HepG2 (cell line): Measurements from ENCODE around the gene GDE1. TPM values are rescaled to one million over a fixed set of nuclear protein-coding genes. Genes with fewer than 3 reads are reported as not detected.

Source experiments
- CBFB ChIP-seq: sonication (generic); formaldehyde crosslinking; IDR thresholded peaks from 2 replicates; pipeline ENCODE4 v1.4.0; 2020; ENCODE audit warnings: missing genetic modification reagents
- CEBPZ ChIP-seq: IDR thresholded peaks from 2 replicates; pipeline ENCODE4 v1.6.1; 2012; ENCODE audit warnings: low read length, improper control_type of control experiment
- GATA4 ChIP-seq: sonication (generic); IDR thresholded peaks from 2 replicates; pipeline ENCODE4 v1.6.1; 2016; ENCODE audit warnings: antibody characterized with exemption, low read depth, borderline replicate concordance
- HOXD1 ChIP-seq: sonication (generic); formaldehyde crosslinking; IDR thresholded peaks from 2 replicates; pipeline ENCODE4 v1.5.0; 2020; ENCODE audit warnings: missing genetic modification reagents
- ZNF558 ChIP-seq: sonication (generic); formaldehyde crosslinking; IDR thresholded peaks from 2 replicates; pipeline ENCODE4 v1.9.0; 2022; ENCODE audit warnings: mild to moderate bottlenecking, missing genetic modification reagents, borderline replicate concordance
- ZNF691 ChIP-seq: sonication (generic); formaldehyde crosslinking; IDR thresholded peaks from 2 replicates; pipeline ENCODE4 v1.4.0; 2020; ENCODE audit warnings: missing genetic modification reagents, low read depth, mild to moderate bottlenecking, borderline replicate concordance
- polyA plus RNA-seq, 8 experiments: library from polyadenylated mRNA; depleted of rRNA in 3 of 8; stranded (reverse) in 7 of 8; unstranded in 1 of 8; fragments of >200 nt; fragmentation: Illumina TruSeq in 4 of 8; extraction: Trizol in 4 of 8; gene quantifications; 2 replicates each; pipeline versions ENCODE4 v1.2.1 to v1.2.3, GENCODE V29; 2011 to 2016; ENCODE audit warnings: low read depth in 4 of 8, missing spikeins in 1 of 8, mixed read lengths in 1 of 8; ENCODE audit not compliant: insufficient read depth in 1 of 8
- total RNA-seq, 5 experiments: library from RNA; depleted of rRNA; stranded (reverse); fragments of >200 nt; fragmentation: Illumina TruSeq; extraction: Trizol; gene quantifications; 2 replicates each; pipeline ENCODE4 v1.2.3, GENCODE V29; 2016; ENCODE audit warnings: low read depth in 1 of 5
- TF ChIP-seq, protein P1 (sequence below): sonication (generic); formaldehyde crosslinking; IDR thresholded peaks from 2 replicates; pipeline ENCODE4 v1.4.0; 2020; ENCODE audit warnings: mild to moderate bottlenecking, missing genetic modification reagents
- TF ChIP-seq, protein P2 (sequence below): sonication (generic); formaldehyde crosslinking; IDR thresholded peaks from 2 replicates; pipeline ENCODE4 v1.4.0; 2020; ENCODE audit warnings: mild to moderate bottlenecking, missing genetic modification reagents
- TF ChIP-seq, protein P3 (sequence below): sonication (generic); formaldehyde crosslinking; IDR thresholded peaks from 2 replicates; pipeline ENCODE4 v1.4.0; 2020; ENCODE audit warnings: mild to moderate bottlenecking, missing genetic modification reagents
- TF ChIP-seq, protein P4 (sequence below): sonication (generic); formaldehyde crosslinking; IDR thresholded peaks from 2 replicates; pipeline ENCODE4 v1.4.0; 2020; ENCODE audit warnings: missing genetic modification reagents, mild to moderate bottlenecking, borderline replicate concordance

The GDE1 gene
- total and polyA plus RNA-seq, 2 of the 13 experiments (the other 11 are each of a cell fraction or from before 2014, with no cell fraction given): 35.9 to 59.0 TPM

DNA sequence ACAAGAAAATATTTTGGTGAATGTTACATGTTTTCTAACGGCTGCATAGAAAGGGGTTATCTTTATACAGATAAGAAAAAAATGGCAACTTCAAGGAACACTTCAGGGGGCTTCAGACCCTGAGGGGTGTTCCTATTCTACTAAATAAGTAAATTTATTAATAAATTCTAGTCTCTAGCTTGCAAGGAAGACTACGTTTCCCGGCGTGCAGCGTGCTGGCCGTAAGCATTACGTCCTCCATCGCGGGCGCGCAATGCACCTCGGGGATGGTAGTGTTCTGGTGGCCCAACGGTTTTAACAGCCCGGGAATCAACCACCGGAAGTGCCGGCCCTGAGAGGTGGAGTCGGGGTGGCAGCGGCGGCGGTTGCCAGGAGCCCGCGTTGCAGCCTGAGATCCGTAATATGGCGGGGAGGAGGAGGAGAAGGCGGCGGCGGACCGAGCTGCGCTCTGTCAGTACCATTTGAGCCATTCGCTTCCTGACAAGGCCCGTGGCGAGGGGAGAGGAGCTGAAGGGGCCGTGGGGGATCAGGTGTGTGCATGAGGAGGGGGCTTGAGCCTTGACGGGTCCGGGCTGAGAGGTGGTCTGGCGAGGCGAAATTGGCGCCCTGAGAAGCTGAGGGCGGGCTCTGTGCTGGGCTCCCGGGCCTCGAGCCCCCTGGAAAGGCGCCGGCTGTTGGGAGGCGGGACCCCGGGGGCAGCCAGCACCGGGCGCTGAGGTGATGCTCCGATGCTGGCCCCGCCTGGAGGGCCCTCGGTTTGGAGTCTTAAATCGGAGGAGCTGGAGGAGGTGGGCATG lies 1.9 kb upstream of the GDE1 start, which contains the start of gene CCP110 (continued):
- TF ChIP-seq, protein P1, sequence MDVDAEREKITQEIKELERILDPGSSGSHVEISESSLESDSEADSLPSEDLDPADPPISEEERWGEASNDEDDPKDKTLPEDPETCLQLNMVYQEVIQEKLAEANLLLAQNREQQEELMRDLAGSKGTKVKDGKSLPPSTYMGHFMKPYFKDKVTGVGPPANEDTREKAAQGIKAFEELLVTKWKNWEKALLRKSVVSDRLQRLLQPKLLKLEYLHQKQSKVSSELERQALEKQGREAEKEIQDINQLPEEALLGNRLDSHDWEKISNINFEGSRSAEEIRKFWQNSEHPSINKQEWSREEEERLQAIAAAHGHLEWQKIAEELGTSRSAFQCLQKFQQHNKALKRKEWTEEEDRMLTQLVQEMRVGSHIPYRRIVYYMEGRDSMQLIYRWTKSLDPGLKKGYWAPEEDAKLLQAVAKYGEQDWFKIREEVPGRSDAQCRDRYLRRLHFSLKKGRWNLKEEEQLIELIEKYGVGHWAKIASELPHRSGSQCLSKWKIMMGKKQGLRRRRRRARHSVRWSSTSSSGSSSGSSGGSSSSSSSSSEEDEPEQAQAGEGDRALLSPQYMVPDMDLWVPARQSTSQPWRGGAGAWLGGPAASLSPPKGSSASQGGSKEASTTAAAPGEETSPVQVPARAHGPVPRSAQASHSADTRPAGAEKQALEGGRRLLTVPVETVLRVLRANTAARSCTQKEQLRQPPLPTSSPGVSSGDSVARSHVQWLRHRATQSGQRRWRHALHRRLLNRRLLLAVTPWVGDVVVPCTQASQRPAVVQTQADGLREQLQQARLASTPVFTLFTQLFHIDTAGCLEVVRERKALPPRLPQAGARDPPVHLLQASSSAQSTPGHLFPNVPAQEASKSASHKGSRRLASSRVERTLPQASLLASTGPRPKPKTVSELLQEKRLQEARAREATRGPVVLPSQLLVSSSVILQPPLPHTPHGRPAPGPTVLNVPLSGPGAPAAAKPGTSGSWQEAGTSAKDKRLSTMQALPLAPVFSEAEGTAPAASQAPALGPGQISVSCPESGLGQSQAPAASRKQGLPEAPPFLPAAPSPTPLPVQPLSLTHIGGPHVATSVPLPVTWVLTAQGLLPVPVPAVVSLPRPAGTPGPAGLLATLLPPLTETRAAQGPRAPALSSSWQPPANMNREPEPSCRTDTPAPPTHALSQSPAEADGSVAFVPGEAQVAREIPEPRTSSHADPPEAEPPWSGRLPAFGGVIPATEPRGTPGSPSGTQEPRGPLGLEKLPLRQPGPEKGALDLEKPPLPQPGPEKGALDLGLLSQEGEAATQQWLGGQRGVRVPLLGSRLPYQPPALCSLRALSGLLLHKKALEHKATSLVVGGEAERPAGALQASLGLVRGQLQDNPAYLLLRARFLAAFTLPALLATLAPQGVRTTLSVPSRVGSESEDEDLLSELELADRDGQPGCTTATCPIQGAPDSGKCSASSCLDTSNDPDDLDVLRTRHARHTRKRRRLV: no peak
- TF ChIP-seq, protein P2, sequence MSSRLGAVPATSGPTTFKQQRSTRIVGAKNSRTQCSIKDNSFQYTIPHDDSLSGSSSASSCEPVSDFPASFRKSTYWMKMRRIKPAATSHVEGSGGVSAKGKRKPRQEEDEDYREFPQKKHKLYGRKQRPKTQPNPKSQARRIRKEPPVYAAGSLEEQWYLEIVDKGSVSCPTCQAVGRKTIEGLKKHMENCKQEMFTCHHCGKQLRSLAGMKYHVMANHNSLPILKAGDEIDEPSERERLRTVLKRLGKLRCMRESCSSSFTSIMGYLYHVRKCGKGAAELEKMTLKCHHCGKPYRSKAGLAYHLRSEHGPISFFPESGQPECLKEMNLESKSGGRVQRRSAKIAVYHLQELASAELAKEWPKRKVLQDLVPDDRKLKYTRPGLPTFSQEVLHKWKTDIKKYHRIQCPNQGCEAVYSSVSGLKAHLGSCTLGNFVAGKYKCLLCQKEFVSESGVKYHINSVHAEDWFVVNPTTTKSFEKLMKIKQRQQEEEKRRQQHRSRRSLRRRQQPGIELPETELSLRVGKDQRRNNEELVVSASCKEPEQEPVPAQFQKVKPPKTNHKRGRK: no peak
- peak; percentile 53; the same call in 1 of the 2 replicates for TF ChIP-seq CBFB (CRISPR knock-in tag)
- TF ChIP-seq ZNF691 (CRISPR knock-in tag): peak; percentile 95
- TF ChIP-seq ZNF558 (CRISPR knock-in tag): no peak; the same call in 1 of the 2 replicates
- TF ChIP-seq CEBPZ: no peak
- peak; percentile 28; the same call in 1 of the 2 replicates for TF ChIP-seq HOXD1 (CRISPR knock-in tag)
- peak; percentile 60; the same call in 1 of the 2 replicates for TF ChIP-seq GATA4
- TF ChIP-seq, protein P3, sequence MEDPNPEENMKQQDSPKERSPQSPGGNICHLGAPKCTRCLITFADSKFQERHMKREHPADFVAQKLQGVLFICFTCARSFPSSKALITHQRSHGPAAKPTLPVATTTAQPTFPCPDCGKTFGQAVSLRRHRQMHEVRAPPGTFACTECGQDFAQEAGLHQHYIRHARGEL (CRISPR knock-in tag): no peak
- TF ChIP-seq, protein P4, sequence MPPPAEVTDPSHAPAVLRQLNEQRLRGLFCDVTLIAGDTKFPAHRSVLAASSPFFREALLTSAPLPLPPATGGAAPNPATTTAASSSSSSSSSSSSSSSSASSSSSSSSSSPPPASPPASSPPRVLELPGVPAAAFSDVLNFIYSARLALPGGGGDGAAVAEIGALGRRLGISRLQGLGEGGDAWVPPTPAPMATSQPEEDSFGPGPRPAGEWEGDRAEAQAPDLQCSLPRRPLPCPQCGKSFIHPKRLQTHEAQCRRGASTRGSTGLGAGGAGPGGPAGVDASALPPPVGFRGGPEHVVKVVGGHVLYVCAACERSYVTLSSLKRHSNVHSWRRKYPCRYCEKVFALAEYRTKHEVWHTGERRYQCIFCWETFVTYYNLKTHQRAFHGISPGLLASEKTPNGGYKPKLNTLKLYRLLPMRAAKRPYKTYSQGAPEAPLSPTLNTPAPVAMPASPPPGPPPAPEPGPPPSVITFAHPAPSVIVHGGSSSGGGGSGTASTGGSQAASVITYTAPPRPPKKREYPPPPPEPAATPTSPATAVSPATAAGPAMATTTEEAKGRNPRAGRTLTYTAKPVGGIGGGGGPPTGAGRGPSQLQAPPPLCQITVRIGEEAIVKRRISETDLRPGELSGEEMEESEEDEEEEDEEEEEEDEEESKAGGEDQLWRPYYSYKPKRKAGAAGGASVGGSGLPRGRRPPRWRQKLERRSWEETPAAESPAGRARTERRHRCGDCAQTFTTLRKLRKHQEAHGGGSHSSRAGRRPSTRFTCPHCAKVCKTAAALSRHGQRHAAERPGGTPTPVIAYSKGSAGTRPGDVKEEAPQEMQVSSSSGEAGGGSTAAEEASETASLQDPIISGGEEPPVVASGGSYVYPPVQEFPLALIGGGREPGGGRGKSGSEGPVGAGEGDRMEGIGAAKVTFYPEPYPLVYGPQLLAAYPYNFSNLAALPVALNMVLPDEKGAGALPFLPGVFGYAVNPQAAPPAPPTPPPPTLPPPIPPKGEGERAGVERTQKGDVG: no peak; the same call in 1 of the 2 replicates
